D341Med (cell line): ENCODE measurements around the gene TMEM217.

Source experiments
- DNase-seq: peaks from one replicate; pipeline ENCODE4 v3.0.0; 2012; ENCODE audit warnings: low spot score

Gene TMEM217

DNA sequence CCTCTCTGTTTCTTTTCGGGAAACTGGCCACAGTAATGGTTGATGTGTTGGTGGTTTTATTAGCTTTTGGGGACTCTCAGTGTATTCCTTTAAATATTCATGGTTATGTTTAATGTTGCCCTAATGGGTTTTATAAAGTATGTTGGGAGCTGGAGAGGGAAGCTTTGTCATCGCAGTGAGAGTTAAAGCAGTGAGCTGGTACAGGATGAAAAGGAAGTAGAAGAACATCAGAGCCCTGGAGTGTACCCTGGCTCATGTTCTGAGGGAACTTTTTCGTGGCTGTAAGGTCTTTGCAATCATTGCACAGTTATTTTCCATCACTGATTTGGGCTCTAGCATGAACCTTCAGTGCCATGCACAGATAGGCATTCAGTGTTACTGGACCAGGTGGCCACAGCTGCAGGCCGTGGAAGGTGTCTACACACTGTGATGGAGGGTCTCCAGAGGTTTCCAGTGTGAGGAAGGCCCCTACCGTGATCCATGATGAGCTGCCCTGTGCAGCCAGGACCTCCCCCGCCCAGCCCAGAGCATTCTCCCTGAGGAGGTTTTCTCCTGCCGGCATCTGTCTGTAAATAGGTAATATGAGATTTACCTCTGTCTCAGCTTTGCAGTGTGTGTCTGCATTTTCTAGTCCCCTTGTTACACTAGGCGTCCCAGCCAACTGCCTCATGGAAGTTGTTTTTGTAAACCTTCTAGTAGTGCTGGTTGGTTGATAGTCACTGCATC, 22.4 kb upstream of the TMEM217 start:
- no peak for DNase-seq

DNA sequence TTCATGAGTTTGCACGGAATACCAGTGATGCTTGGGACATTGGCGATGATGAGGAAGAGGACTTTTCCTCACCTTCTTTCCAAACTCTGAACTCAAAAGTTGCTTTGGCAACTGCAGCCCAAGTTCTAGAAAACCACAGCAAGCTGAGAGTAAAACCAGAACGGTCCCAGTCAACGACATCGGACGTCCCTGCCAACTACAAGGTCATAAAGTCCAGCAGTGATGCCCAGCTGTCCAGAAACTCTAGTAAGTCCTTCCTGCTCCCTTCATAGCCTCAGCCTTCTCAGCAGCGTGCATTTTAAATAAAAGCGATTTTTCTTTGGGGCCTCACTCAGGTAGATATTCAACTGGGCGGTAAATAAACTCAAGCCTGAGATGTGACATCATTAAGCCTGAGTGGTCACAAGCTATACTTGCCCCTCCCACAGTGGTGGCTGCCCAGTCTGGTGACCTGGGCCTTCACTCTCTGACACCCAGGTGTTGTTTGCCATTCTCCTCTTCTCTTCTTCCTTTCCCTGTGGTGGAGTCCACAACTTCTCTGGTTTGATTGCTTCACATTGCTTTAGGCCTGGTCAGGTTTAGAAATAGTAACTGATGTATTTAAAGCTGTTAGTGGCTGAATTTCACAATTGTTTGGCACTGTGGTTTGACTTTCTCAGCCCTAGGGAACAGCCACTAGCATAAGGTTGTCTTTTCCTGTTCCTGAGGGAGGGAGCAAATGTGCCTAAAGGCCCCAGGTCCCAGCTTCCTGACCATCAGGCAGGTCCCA, 21.6 kb upstream of the TMEM217 start:
- no peak for DNase-seq

DNA sequence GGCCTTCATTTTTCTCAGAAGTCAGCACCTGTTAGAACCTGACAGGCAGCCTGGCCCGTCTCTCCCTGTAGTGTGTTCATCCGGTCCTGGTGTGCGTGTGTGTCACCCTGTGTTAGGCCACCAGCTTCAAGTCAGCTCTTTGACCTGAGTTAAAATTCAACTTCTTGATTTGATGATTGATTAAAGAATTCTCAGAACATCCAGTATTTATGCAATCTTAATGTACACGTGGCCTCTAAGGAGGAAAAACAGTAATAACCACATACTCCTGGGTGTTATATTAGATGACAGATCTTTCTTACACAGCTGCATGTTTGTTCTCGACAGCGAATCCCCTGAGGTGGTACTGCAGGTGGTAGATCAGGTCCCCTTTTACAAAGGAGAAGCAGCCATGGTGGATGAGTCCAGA, 19.1 kb upstream of the TMEM217 start:
- DNase-seq: no peak

DNA sequence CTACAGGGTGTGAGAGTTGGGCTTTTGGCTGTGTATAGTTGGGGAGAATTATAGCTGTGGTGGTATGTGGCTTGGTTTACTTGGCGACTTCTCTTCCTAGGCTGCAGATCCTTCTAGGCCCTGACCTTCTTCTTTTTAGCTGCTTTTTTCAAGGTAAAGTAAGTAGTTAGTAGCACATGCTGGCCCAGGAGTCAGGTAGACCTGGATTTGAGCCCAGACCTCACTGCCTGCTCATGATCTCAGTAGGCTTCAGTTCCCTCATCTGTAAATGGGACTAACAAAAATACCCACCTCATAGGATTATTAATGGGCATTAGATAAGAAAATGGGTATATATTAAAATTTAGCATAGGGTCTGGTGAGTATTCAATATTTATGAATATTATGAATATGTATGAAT, 17.4 kb upstream of the TMEM217 start:
- no peak for DNase-seq

DNA sequence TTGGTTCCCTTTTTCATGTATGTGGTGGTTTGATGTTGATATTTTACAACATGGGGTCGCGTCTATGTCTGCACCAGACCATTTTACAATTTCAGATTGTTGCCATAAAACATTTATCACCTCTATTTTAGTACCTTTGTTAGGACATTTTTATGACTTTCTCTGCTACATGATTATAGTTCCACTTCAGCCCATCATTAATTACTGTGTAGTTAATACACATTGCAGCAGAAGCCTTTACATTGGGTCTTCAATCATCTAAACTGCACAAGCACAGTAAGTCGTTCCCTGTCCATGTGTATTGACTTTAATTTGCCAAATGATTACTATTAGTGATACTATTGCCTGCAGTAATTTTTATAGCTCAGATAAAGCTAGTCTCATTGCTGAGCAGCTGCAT, 15.7 kb upstream of the TMEM217 start:
- no peak for DNase-seq

DNA sequence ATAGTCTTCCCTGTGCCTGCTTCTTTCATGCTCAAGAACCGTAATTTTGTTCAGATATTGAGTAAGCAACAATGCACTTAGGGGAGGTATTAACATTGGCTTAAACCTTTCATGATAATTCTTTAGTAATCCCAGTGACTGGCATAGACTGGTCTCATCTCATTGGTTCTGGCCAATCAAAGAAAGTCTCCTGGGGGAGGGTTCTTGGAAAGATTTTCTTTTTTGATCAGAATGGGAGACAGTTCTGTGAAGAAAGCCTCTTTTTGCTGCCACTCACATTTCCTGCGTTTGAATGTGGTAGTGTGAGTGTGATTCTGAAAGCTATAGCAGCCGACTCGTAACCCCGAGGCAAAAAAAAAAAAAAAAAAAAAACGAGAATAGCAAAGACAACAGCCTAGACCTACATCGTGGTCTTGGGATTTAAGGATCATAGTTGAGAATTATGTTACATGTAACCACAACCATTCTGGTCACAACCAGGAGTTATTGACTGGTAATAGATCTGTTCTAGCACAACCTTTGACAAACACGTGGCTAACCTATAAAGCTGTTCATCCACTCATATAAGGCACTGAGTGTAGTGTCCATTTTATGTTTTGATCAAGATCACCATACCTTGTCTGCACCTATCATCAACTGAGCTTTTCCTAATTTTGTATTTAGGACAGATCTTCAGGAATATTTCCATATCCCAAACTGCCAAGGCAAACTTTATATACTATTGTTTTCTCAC, 15.1 kb upstream of the TMEM217 start:
- DNase-seq: peak; percentile 32

DNA sequence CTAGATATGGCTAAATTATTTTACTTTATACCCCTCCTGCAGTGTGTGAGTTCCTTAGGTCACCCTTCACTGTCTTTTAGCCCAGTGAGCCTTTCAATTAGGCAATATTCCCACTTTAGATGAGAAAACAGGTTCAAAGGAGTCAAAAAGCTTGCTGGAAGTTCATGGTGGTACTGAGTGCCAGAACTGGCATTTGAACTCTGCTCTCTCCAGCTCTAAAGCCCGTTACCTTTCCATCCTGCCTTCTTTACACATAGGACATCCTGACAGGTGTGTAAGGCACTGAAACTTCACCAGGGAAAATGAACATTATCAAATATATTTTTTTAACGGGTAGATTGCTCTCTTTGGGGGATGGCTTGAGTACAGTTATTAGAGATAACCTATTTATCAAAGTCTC, 11.2 kb upstream of the TMEM217 start:
- no peak for DNase-seq

DNA sequence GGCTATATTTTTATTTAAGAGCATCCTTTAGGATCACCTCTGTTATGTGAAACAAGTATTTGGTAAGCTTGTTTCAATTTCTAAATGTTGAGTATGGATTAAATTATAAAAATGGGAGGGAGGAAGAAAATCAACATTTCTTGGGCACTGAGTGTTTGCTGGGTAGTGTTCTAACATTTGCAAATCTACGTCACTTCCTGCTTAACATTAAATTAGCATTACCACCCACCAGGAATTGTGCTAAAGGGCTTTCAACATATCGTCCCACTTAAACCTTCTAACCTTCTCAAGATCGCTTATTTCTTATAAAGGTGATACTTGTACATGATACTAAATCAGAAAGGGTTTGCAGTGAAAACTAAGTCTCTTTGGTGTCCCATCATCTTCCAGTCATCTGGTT, 7.9 kb upstream of the TMEM217 start:
- DNase-seq: no peak

DNA sequence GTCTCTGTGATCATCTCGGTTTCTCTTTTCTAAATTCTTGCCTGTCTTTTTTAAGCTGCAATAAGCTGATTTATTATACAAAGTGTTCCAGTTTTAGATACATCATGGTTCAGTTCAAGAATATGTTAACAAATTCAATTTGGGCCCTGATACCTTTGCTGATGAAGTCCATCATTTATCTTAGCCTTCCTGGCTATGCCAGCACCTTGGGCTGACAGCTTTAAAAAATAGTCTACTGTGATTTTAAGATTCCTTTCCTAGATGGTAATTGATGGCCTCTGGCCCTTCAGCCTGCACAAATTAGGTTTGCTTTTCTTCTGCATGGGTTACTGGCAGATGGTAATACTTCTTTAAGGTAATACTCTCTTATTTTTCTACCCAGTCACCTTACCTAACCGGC, 7.1 kb upstream of the TMEM217 start:
- no peak for DNase-seq

DNA sequence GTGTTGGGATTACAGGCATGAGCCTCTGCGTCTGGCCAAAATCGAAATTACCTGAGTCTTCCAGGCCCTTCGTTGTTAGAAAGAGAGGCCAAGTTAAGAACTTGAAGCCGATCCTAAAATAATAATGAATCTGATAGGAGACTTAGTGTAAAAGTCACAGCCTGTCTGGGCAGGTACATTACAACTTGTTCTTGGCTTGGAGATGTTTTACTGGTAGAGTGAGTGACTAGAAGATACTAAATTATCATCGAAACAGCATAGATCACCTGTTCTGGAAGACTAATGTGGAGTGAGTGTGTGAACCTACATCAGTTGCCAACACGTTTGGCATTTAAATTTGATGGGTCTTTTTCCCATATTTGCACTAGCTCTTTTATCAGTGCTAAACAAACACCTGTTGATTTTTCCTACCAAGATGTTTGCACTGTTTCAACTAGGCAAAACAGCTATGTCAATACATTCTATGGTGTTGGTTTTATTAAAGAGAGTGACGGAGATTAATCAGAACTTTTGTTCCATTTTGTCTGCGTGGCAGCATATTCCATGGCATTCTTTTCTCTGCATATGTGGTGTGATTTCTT, 4.6 kb upstream of the TMEM217 start:
- DNase-seq: no peak

DNA sequence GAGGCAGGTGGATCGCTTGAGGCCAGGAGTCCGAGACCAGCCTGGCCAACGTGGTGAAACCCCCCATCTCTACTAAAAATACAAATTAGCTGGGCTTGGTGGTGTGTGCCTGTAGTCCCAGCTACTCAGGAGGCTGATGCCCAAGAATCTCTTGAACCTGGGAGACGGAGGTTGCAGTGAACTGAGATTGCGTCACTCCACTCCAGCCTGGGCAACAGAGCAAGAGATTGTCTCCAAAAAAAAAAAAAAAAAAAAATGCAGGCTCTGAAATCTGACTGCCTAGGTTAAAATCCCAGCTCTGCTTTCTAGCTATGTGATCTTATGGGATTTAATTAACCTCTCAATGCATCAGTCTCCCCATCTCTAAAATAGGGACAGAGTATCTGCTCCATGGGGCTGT, 3.3 kb upstream of the TMEM217 start:
- DNase-seq: no peak

DNA sequence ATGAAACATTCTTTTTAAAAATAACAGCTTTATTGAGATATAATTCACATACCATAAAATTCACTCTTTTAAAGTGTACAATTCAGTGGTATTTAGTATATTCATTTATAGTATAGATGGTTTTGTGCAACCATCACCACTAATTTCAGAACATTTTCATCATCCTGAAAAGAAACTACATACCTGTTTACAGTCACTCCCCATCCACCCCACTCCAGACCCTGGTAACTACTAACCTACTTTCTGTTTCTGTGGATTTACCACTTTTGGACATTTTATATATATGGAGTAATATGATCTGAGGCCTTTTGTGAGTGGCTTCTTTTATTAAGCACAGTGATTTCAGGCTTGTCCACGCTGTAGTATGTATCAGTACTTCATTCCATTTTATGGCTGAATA, 2.5 kb upstream of the TMEM217 start:
- DNase-seq: no peak

DNA sequence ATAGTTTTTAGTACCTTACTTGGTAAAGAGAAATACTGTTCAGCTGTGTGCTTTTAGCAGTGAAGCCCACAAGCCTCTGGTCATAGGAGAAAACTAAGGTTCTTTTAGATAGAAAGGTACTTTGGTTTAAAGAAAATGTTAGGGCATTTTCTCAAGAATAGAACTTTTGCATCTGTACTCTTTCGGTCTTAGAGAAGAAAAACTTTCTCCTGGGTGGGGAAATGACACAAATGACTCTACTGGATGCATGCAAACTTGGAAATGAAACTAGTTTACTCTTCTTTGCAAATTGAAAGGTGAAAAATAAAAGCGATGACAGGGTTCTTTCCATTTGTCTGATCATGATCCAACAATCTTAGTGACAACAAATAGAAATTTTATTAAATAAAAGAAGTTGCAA, 2.1 kb upstream of the TMEM217 start:
- no peak for DNase-seq

DNA sequence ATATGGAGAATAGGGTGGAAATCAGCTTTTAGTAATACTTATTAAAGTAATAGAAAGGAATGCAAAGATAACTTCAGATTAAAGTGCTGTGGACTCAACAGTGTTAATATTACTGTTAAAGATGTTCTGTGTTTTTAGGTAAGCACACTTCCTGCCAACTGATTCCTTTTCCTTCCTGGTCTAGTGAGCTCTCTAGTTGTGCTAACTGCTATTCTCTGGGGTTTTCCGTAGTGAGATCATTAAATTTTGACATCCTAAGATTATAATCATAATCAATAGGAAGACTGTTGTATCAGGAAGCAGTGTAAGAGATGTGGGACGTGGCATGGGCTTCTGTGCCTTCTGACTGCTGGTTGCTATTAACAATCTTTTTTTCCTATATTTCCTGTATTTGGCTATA, 1.2 kb upstream of the TMEM217 start:
- no peak for DNase-seq

DNA sequence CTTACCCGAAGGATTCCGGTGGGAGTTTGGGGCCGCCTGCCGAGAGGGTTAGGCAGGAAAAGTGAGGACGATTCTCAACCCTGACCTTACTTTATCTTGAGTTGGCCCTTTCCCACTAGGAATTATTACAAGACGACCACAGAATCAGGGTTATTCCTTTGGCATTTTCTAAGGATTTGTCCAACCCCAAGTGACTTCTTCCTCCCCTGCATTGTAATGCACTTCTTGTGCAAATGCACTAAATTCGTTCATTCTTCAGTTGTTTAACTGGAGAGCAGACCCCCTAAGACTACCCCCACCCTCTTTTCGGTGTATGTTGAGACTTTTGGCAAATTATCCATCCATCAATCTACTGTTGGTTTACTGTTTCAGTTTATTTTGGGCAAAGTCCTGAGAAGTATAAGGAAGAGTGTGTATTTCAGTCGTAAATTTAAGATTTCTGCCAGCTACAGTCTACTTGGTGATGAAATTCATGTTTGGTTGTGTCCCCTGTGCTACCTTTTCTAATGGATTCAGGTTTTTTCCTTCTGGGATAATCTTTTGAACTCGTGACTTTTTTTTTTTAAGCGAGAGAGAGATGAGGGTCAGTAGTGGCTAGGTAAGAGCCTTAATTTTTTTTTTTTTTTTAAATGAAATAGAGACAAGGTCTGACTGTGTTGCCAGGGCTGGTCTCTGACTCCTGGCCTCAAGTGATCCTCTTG, 611 bp upstream of the TMEM217 start:
- no peak for DNase-seq

DNA sequence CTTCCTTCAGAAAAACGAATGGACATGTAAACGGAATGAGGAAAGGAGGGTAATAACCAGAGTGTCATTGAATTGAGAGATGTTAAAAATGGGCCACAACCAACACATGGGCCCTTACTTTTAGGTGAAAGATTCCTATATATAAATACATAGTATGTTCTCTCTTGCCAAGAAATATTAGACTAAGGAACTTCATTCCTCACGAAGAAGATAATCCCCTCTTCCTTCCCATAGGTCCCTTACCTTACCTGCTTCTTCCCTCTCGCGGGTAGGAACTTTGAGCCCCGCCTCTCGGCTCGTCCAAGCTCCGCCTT, 667 bp downstream of the TMEM217 start:
- no peak for DNase-seq

DNA sequence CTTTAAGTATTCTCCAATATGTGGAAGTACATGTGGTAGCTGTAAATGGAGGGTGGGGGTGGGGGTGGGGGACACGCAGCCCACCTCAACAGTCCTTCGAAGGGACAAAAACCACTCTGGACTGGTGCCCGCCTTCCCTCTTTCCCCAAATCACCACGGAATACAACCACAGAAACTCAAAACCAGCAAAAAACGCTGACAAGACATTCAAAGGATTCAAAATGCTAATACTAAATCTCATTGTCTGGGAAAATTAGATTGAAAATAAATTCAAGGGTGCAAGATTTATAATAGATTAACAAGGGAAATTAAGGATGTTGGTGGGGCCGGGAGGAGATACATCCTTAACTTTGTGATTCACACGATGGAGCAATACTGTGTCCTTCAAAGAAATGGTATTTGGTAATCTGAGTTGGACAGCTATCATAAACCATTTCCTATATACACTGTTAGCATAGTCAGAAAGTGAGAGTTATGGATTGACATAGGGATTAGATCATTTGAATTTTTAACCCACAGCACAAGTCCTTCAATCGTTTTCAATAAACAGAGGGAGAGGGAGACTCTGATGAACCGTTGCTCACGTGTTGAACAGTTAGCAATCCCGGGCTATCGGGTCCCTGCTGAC, 1.1 kb downstream of the TMEM217 start:
- no peak for DNase-seq

DNA sequence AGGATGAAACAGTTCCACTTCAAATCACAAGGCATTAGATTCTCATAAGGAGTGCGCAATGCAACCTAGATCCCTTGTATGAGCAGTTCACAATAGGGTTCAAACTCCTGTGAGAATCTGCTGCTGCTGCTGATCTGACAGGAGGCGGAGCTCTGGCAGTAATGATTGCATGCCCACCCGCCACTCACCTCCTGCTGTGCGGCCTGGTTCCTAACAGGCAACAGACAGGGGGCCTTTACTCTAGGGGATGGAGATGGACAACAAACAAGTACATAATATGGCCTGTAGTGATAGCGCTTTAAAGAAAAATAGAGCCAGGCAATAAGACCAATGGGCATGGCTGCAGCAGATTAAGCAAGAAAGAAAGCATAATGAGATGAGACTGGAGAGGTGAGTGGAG, 3.1 kb downstream of the TMEM217 start:
- no peak for DNase-seq

DNA sequence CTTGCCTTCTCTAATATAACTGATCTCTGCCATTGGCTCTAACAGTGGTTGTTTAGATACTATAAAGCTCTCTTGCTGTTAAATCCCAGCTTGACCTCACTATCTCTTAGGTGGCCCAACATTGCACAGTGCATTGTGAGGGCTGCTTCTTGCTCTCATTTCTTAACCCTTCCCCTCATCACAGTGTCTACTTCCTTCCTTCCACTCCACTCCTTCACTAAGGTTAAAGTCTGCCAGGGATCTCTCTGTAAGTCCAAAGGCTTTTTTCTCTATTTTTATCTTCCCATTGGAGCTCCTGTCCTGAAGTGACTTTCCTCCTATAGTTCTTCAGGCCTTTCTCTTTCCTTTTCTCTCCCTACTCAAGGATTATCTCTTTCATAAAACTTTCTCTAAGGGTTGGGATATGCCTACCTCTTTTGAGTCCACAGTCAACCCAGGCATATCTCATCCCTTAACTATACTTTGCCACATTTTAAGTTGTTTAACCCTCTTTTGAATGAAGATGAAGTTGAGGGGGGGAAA, 4.4 kb downstream of the TMEM217 start:
- DNase-seq: no peak

DNA sequence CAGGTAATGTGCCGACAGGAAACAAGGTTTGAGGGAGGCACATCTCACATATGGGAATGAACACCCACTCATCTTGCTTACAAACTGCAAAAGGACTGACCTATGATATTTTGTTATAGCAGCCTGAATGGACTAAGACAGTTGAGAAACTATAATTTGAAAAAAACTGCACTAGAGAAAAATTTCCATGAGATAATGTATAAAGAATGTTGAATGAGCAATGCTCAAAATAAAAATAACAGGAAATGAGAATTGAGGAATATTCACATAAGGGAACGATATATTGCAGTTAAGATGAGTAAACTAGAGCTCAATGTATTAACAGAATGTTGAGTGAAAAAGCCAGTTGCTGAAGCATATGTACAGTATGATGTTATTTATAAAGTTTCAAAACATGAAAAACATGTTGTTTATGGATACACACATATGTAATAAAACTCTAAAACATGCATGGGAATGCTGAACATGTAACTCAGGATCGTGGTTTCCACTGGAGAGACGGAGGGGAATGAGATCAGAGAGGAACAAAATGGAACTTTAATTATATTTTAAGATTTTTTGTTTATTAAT, 6.6 kb downstream of the TMEM217 start:
- no peak for DNase-seq
